H9 (cell line): ENCODE measurements around the gene LAMC1. TPM values are rescaled to one million over a fixed set of nuclear protein-coding genes. Genes with fewer than 3 reads are reported as not detected.

Experiments
- DNase-seq: peaks from one replicate; pipeline ENCODE4 v3.0.0-alpha.2; 2017
- H2AFZ ChIP-seq: one replicate; pipeline ENCODE4 v1.6.1; 2013; ENCODE audit warnings: mild to moderate bottlenecking, low read length, control low read depth, moderate library complexity
- H2AK5ac ChIP-seq: 2 replicates; pipeline ENCODE4 v1.6.1; 2013; ENCODE audit warnings: low read length, control low read depth, mixed read lengths; ENCODE audit not compliant: insufficient read length
- H2BK120ac ChIP-seq: one replicate; pipeline ENCODE4 v1.6.1; 2013; ENCODE audit warnings: low read depth, mild to moderate bottlenecking, low read length, control low read depth, inconsistent platforms; ENCODE audit not compliant: poor library complexity, severe bottlenecking
- H2BK12ac ChIP-seq: 2 replicates; pipeline ENCODE4 v1.6.1; 2013; ENCODE audit warnings: low read length, control low read depth, mixed read lengths, low read depth; ENCODE audit not compliant: insufficient read length
- H2BK15ac ChIP-seq: 2 replicates; pipeline ENCODE4 v1.6.1; 2013; ENCODE audit warnings: low read depth, low read length, control low read depth
- H2BK20ac ChIP-seq: one replicate; pipeline ENCODE4 v1.6.1; 2013; ENCODE audit warnings: low read depth, mild to moderate bottlenecking, low read length, control low read depth, inconsistent platforms; ENCODE audit not compliant: poor library complexity, severe bottlenecking
- H2BK5ac ChIP-seq: 2 replicates; pipeline ENCODE4 v1.6.1; 2013; ENCODE audit warnings: low read length, control low read depth, mixed read lengths; ENCODE audit not compliant: insufficient read length
- H3K14ac ChIP-seq: 2 replicates; pipeline ENCODE4 v1.6.1; 2013; ENCODE audit warnings: low read length, control low read depth; ENCODE audit not compliant: insufficient read depth
- H3K18ac ChIP-seq: 2 replicates; pipeline ENCODE4 v1.6.1; 2013; ENCODE audit warnings: low read depth, mild to moderate bottlenecking, mixed read lengths, low read length, control low read depth; ENCODE audit not compliant: insufficient read length
- H3K23ac ChIP-seq: 2 replicates; pipeline ENCODE4 v1.6.1; 2013; ENCODE audit warnings: low read length, control low read depth, mixed read lengths, low read depth; ENCODE audit not compliant: insufficient read length
- H3K23me2 ChIP-seq: 2 replicates; pipeline ENCODE4 v1.6.1; 2013; ENCODE audit warnings: low read depth, mild to moderate bottlenecking, mixed read lengths, low read length, control low read depth; ENCODE audit not compliant: insufficient read length, poor library complexity, severe bottlenecking
- H3K27ac ChIP-seq: 2 replicates; pipeline ENCODE4 v1.5.1; 2013; ENCODE audit warnings: low read length, control low read depth, mixed read lengths, low read depth; ENCODE audit not compliant: insufficient read length
- H3K27me3 ChIP-seq: 2 replicates; pipeline ENCODE4 v1.6.1; 2013; ENCODE audit warnings: low read length, control low read depth, inconsistent platforms; ENCODE audit not compliant: insufficient read depth
- H3K4ac ChIP-seq: 2 replicates; pipeline ENCODE4 v1.6.1; 2013; ENCODE audit warnings: low read depth, mild to moderate bottlenecking, control low read depth, inconsistent platforms, low read length, moderate library complexity
- H3K4me1 ChIP-seq: 2 replicates; pipeline ENCODE4 v1.6.1; 2013; ENCODE audit warnings: low read length, control low read depth, inconsistent platforms; ENCODE audit not compliant: insufficient read depth
- H3K4me2 ChIP-seq: 2 replicates; pipeline ENCODE4 v1.6.1; 2013; ENCODE audit warnings: low read length, control low read depth, mixed read lengths; ENCODE audit not compliant: insufficient read length, insufficient read depth
- H3K56ac ChIP-seq: 2 replicates; pipeline ENCODE4 v1.6.1; 2013; ENCODE audit warnings: low read depth, mild to moderate bottlenecking, mixed read lengths, low read length, control low read depth; ENCODE audit not compliant: insufficient read length
- H3K79me1 ChIP-seq: 2 replicates; pipeline ENCODE4 v1.6.1; 2013; ENCODE audit warnings: low read depth, mild to moderate bottlenecking, moderate library complexity, low read length, control low read depth, inconsistent platforms; ENCODE audit not compliant: insufficient read depth, poor library complexity, severe bottlenecking
- H3K79me2 ChIP-seq: 2 replicates; pipeline ENCODE4 v1.6.1; 2013; ENCODE audit warnings: low read length, control low read depth, inconsistent platforms; ENCODE audit not compliant: insufficient read depth
- H3K9ac ChIP-seq: 2 replicates; pipeline ENCODE4 v1.6.1; 2013; ENCODE audit warnings: low read length, control low read depth, mixed read lengths; ENCODE audit not compliant: insufficient read length; ENCODE audit errors: extremely low read depth
- H3K9me3 ChIP-seq: one replicate; pipeline ENCODE4 v1.6.1; 2013; ENCODE audit warnings: low read depth, low read length, inconsistent platforms; ENCODE audit not compliant: control insufficient read depth
- H3T11ph ChIP-seq: one replicate; pipeline ENCODE4 v1.6.1; 2013; ENCODE audit warnings: mild to moderate bottlenecking, low read length, control low read depth, inconsistent platforms
- H4K20me1 ChIP-seq: one replicate; pipeline ENCODE4 v1.6.1; 2013; ENCODE audit not compliant: control insufficient read depth, insufficient read length, insufficient read depth
- H4K5ac ChIP-seq: 2 replicates; pipeline ENCODE4 v1.6.1; 2013; ENCODE audit warnings: low read depth, mild to moderate bottlenecking, mixed read lengths, low read length, control low read depth; ENCODE audit not compliant: insufficient read length
- H4K8ac ChIP-seq: replicated peaks from 2 replicates; pipeline ENCODE4 v1.6.1; 2013; ENCODE audit warnings: low read length, control low read depth, mixed read lengths, low read depth; ENCODE audit not compliant: insufficient read length
- H4K91ac ChIP-seq: 2 replicates; pipeline ENCODE4 v1.6.1; 2013; ENCODE audit warnings: low read depth, mild to moderate bottlenecking, moderate library complexity, mixed read lengths, low read length, control low read depth; ENCODE audit not compliant: insufficient read length
- H3K27ac Mint-ChIP-seq, 3 experiments: 2 replicates in 2 of 3; 3 replicates in 1 of 3; pipeline ENCODE4 v1.8.0; 2020 to 2021; ENCODE audit warnings: mixed read lengths in 3 of 3, mild to moderate bottlenecking in 1 of 3, moderate library complexity in 1 of 3
- H3K27me3 Mint-ChIP-seq: 2 replicates; pipeline ENCODE4 v1.8.0; 2021; ENCODE audit warnings: low read depth, mild to moderate bottlenecking, moderate library complexity, mixed read lengths
- H3K36me3 Mint-ChIP-seq, 3 experiments: 2 replicates in 2 of 3; 3 replicates in 1 of 3; pipeline ENCODE4 v1.8.0; 2020 to 2021; ENCODE audit warnings: low read depth in 3 of 3, mixed read lengths in 3 of 3; ENCODE audit not compliant: insufficient read depth in 1 of 3
- H3K4me1 Mint-ChIP-seq, 2 experiments: 2 replicates each; pipeline ENCODE4 v1.8.0; 2020; ENCODE audit warnings: mixed read lengths in 2 of 2
- H3K4me3 Mint-ChIP-seq, 2 experiments: 2 replicates in 1 of 2; 3 replicates in 1 of 2; pipeline ENCODE4 v1.8.0; 2020 to 2021; ENCODE audit warnings: mild to moderate bottlenecking in 2 of 2, mixed read lengths in 2 of 2, moderate library complexity in 1 of 2
- H3K9me3 Mint-ChIP-seq, 2 experiments: 2 replicates in 1 of 2; 3 replicates in 1 of 2; pipeline ENCODE4 v1.8.0; 2020; ENCODE audit warnings: mild to moderate bottlenecking in 2 of 2, mixed read lengths in 2 of 2, moderate library complexity in 1 of 2
- total RNA-seq: library from RNA; stranded (reverse); gene quantifications from 2 replicates; pipeline ENCODE4 v1.2.1, GENCODE V29; 2021
- TF ChIP-seq, protein P1 (sequence below): fragments of 200-600 bp; sonication (generic); conservative IDR thresholded peaks from 3 replicates; pipeline ENCODE4 v1.8.0; 2021; ENCODE audit warnings: antibody characterized with exemption, mild to moderate bottlenecking

LAMC1 gene
- total RNA-seq, 1 experiment from 2014 or later, result 96.2 TPM

GRCh38 chr1:183027791-183028190 is 4.6 kb downstream of the LAMC1 start:
- H3K56ac ChIP-seq, result no peak overlapping the region
- no peaks in the 10 kb centered on the region for H3K79me1 ChIP-seq
- peaks cover 7% of the 10 kb centered on the region for H3K4me1 ChIP-seq
- DNase-seq, result no peak
- no peaks in the 10 kb centered on the region for H3K9me3 Mint-ChIP-seq
- H4K5ac ChIP-seq, result no peak overlapping the region
- no peak overlapping the region for H2BK120ac ChIP-seq
- no peak overlapping the region for H4K8ac ChIP-seq
- no peak overlapping the region for H2AK5ac ChIP-seq
- H3K14ac ChIP-seq, result no peak overlapping the region
- H3K27ac ChIP-seq, result no peak overlapping the region
- H3K9ac ChIP-seq, result no peak overlapping the region
- no peaks in the 10 kb centered on the region for H3K27me3 ChIP-seq
- H2BK15ac ChIP-seq, result no peak overlapping the region
- peaks cover 0 to 3% (median 0%) of the 10 kb centered on the region in 3 experiments; a peak in 2 of 7 replicates for H3K36me3 Mint-ChIP-seq
- H3K23me2 ChIP-seq, result peaks cover 13% of the 10 kb centered on the region
- no peak overlapping the region for H3K27ac Mint-ChIP-seq
- H3K23ac ChIP-seq, result no peak overlapping the region
- H3K4me3 Mint-ChIP-seq, result no peak overlapping the region
- no peaks in the 10 kb centered on the region for H3K9me3 ChIP-seq
- H3K4me1 Mint-ChIP-seq, result peaks cover 60 to 63% of the 10 kb centered on the region in 2 experiments
- H3K4ac ChIP-seq, result no peak overlapping the region
- H3T11ph ChIP-seq, result no peak overlapping the region
- H2AFZ ChIP-seq, result no peak overlapping the region
- no peak overlapping the region for H3K18ac ChIP-seq
- no peak overlapping the region for H3K4me2 ChIP-seq
- H3K27me3 Mint-ChIP-seq, result peaks cover 6% of the 10 kb centered on the region
- peaks cover 2% of the 10 kb centered on the region; the same call in 1 of the 2 replicates for H3K79me2 ChIP-seq
- H2BK20ac ChIP-seq, result no peak overlapping the region
- H4K91ac ChIP-seq, result no peak overlapping the region
- H4K20me1 ChIP-seq, result no peaks in the 10 kb centered on the region
- no peak overlapping the region for H2BK5ac ChIP-seq
- no peak overlapping the region for H2BK12ac ChIP-seq
- TF ChIP-seq, protein P1, sequence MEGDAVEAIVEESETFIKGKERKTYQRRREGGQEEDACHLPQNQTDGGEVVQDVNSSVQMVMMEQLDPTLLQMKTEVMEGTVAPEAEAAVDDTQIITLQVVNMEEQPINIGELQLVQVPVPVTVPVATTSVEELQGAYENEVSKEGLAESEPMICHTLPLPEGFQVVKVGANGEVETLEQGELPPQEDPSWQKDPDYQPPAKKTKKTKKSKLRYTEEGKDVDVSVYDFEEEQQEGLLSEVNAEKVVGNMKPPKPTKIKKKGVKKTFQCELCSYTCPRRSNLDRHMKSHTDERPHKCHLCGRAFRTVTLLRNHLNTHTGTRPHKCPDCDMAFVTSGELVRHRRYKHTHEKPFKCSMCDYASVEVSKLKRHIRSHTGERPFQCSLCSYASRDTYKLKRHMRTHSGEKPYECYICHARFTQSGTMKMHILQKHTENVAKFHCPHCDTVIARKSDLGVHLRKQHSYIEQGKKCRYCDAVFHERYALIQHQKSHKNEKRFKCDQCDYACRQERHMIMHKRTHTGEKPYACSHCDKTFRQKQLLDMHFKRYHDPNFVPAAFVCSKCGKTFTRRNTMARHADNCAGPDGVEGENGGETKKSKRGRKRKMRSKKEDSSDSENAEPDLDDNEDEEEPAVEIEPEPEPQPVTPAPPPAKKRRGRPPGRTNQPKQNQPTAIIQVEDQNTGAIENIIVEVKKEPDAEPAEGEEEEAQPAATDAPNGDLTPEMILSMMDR, result no peak
